OCI-LY3 (cell line): Measurements from ENCODE around the gene MAML2.

Source experiments
- H2AFZ ChIP-seq: fragments of 200-600, 300-600 bp; shearing (Covaris generic); 2 replicates; pipeline ENCODE4 v1.6.0; 2014; ENCODE audit warnings: antibody characterized with exemption, low read depth, low read length
- H3K27ac ChIP-seq: fragments of 200-600, 300-600 bp; sonication (generic); 2 replicates; pipeline ENCODE4 v1.5.1; 2014; ENCODE audit warnings: mild to moderate bottlenecking, low read length, moderate library complexity, mixed read lengths
- H3K27me3 ChIP-seq: fragments of 200-600, 300-600 bp; sonication (generic); 2 replicates; pipeline ENCODE4 v1.6.1; 2014; ENCODE audit warnings: low read depth, low read length, mixed read lengths
- H3K36me3 ChIP-seq: fragments of 200-600, 300-600 bp; sonication (generic); replicated peaks from 2 replicates; pipeline ENCODE3; 2014; ENCODE audit warnings: low read depth, low read length, mixed read lengths
- H3K4me1 ChIP-seq: fragments of 300-600, 200-600 bp; sonication (generic); 2 replicates; pipeline ENCODE4 v1.6.1; 2014; ENCODE audit warnings: low read length, mixed read lengths
- H3K4me2 ChIP-seq: fragments of 200-600, 300-600 bp; sonication (generic); 2 replicates; pipeline ENCODE4 v1.6.1; 2014; ENCODE audit warnings: low read length, mixed read lengths
- H3K4me3 ChIP-seq: fragments of 300-600, 200-600 bp; sonication (generic); 2 replicates; pipeline ENCODE4 v1.5.1; 2014; ENCODE audit warnings: antibody characterized with exemption, mild to moderate bottlenecking, low read length, moderate library complexity
- H3K79me2 ChIP-seq: fragments of 300-600, 200-600 bp; shearing (Covaris generic); 2 replicates; pipeline ENCODE4 v1.6.1; 2014; ENCODE audit warnings: mild to moderate bottlenecking, low read length, mixed read lengths
- H3K9ac ChIP-seq: fragments of 300-600, 200-600 bp; shearing (Covaris generic); 2 replicates; pipeline ENCODE4 v1.6.0; 2014; ENCODE audit warnings: mild to moderate bottlenecking, low read length, moderate library complexity
- H3K9me3 ChIP-seq: fragments of 200-600, 300-600 bp; shearing (Covaris generic); 2 replicates; pipeline ENCODE4 v1.6.1; 2014; ENCODE audit warnings: low read length, mixed read lengths; ENCODE audit not compliant: insufficient read depth
- H4K20me1 ChIP-seq: fragments of 200-600, 300-600 bp; sonication (generic); 2 replicates; pipeline ENCODE4 v1.6.1; 2016; ENCODE audit warnings: low read length, mixed read lengths; ENCODE audit not compliant: insufficient read depth
- EZH2phosphoT487 ChIP-seq: fragments of 200-600 bp; shearing (Covaris generic); IDR thresholded peaks from 2 replicates; pipeline ENCODE4 v1.6.1; 2018; ENCODE audit warnings: antibody characterized with exemption, mixed run types, low read depth
- TF ChIP-seq, protein P1 (sequence below): fragments of 200-600, 300-600 bp; sonication (generic); IDR thresholded peaks from 2 replicates; pipeline ENCODE4 v1.5.1; 2014; ENCODE audit warnings: antibody characterized with exemption, low read length, low read depth

Gene MAML2

GRCh38 chr11:96063886-96064285 is 279.1 kb downstream of the MAML2 start:
- no peaks in the 10 kb centered on the region for H3K9me3 ChIP-seq
- H3K4me3 ChIP-seq: no peak overlapping the region
- H4K20me1 ChIP-seq: no peaks in the 10 kb centered on the region
- no peaks in the 10 kb centered on the region for H3K79me2 ChIP-seq
- H3K36me3 ChIP-seq: no peaks in the 10 kb centered on the region
- H3K4me1 ChIP-seq: no peaks in the 10 kb centered on the region
- no peaks in the 10 kb centered on the region for H3K27me3 ChIP-seq
- TF ChIP-seq, protein P1, sequence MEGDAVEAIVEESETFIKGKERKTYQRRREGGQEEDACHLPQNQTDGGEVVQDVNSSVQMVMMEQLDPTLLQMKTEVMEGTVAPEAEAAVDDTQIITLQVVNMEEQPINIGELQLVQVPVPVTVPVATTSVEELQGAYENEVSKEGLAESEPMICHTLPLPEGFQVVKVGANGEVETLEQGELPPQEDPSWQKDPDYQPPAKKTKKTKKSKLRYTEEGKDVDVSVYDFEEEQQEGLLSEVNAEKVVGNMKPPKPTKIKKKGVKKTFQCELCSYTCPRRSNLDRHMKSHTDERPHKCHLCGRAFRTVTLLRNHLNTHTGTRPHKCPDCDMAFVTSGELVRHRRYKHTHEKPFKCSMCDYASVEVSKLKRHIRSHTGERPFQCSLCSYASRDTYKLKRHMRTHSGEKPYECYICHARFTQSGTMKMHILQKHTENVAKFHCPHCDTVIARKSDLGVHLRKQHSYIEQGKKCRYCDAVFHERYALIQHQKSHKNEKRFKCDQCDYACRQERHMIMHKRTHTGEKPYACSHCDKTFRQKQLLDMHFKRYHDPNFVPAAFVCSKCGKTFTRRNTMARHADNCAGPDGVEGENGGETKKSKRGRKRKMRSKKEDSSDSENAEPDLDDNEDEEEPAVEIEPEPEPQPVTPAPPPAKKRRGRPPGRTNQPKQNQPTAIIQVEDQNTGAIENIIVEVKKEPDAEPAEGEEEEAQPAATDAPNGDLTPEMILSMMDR: no peak
- TF ChIP-seq EZH2phosphoT487: no peak
- H3K9ac ChIP-seq: no peak overlapping the region
- H3K27ac ChIP-seq: no peak overlapping the region
- no peak overlapping the region for H2AFZ ChIP-seq
- no peak overlapping the region for H3K4me2 ChIP-seq

GRCh38 chr11:96063053-96063452 is 279.9 kb downstream of the MAML2 start:
- no peaks in the 10 kb centered on the region for H3K4me1 ChIP-seq
- H4K20me1 ChIP-seq: no peaks in the 10 kb centered on the region
- H3K27ac ChIP-seq: no peak overlapping the region
- no peak overlapping the region for H3K4me2 ChIP-seq
- no peaks in the 10 kb centered on the region for H3K9me3 ChIP-seq
- no peak overlapping the region for H2AFZ ChIP-seq
- no peaks in the 10 kb centered on the region for H3K79me2 ChIP-seq
- H3K9ac ChIP-seq: no peak overlapping the region
- H3K36me3 ChIP-seq: no peaks in the 10 kb centered on the region
- no peak overlapping the region for H3K4me3 ChIP-seq
- TF ChIP-seq EZH2phosphoT487: no peak
- TF ChIP-seq, protein P1: no peak
- H3K27me3 ChIP-seq: no peaks in the 10 kb centered on the region

DNA sequence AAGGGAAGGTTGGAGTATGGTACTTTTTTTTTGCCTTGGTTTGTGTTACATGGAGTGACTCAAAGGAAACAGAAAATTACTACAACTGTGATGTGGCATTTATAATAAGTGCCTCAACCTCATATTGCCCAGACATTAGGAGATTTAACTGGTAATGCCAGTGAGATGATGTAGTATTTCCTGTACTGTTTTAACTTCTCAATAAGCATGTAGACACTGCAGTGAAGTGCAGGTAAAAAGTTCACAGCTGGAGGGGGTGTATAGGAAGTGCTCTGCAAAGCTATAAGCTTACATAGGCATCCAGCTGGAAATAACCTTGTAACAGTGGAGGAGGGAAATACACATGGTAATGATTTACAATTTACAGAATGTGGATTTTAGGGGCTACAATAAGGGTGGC is 280.9 kb downstream of the MAML2 start:
- no peak overlapping the region for H3K9ac ChIP-seq
- no peaks in the 10 kb centered on the region for H3K27me3 ChIP-seq
- H3K4me2 ChIP-seq: no peak overlapping the region
- H3K9me3 ChIP-seq: no peaks in the 10 kb centered on the region
- H4K20me1 ChIP-seq: no peaks in the 10 kb centered on the region
- TF ChIP-seq, protein P1: no peak
- no peaks in the 10 kb centered on the region for H3K79me2 ChIP-seq
- H3K36me3 ChIP-seq: no peaks in the 10 kb centered on the region
- H3K4me1 ChIP-seq: no peaks in the 10 kb centered on the region
- H3K27ac ChIP-seq: no peak overlapping the region
- no peak overlapping the region for H2AFZ ChIP-seq
- no peak overlapping the region for H3K4me3 ChIP-seq

DNA sequence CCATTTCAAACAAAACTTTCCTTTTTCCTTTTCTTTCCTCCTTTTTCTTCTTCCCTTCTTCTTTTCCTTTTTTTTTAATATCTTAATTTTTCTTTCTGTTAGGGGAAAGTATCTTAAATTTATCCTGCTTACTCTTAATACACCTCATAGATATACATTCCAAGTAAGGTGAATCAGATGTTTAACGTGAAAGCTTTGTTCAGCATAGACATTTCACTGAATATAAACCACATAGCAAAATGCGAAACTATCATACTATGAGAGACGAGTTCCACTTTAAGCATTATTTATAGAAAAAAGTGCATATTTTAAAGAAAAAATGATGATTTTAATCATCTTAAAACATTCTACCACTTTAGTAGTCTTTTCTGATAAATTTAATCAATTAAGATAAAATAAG is 281.3 kb downstream of the MAML2 start:
- Histone ChIP-seq H3K27ac (no peak overlapping the region), H3K4me2 (no peak overlapping the region), H4K20me1 (no peaks in the 10 kb centered on the region)

More for the DNA sequence above, 281.3 kb downstream of the MAML2 start:
- H3K9me3 ChIP-seq: no peaks in the 10 kb centered on the region
- no peaks in the 10 kb centered on the region for H3K27me3 ChIP-seq
- no peak overlapping the region for H3K4me3 ChIP-seq
- H3K36me3 ChIP-seq: no peaks in the 10 kb centered on the region
- H3K4me1 ChIP-seq: no peaks in the 10 kb centered on the region
- no peak overlapping the region for H3K9ac ChIP-seq
- no peaks in the 10 kb centered on the region for H3K79me2 ChIP-seq
- H2AFZ ChIP-seq: no peak overlapping the region
- no peak for TF ChIP-seq EZH2phosphoT487
- TF ChIP-seq, protein P1: no peak
